ENCODE data around the gene ST3GAL2.
"Not testable (repeated sequence)": the region's sequence is repeated elsewhere in the genome, so short reads cannot be mapped to it uniquely, and the experiment has no call there.

Gene ST3GAL2

DNA sequence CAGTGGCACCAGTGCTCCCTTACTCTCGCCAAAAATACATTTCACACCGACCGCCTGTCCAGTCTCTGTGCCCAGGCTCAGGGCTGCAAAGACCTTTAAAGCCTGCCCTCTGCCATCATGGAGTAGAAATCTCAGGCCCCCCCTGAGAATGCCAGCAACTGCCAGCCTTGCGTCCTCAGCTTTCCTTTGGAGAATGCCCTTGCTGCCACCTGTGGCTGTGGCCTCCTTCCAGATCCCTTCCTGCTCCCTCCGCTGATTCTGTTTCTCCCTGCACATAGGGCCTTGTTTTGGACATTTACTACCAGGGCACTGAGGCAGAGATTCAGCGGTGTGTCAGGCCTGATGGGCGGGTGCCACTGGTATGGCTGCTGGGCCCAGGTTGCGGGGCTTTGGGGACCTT is 28.7 kb upstream of the ST3GAL2 start:
- no peak for DNase-seq (ENCODE audit: low read depth in 2 of 2)

DNA sequence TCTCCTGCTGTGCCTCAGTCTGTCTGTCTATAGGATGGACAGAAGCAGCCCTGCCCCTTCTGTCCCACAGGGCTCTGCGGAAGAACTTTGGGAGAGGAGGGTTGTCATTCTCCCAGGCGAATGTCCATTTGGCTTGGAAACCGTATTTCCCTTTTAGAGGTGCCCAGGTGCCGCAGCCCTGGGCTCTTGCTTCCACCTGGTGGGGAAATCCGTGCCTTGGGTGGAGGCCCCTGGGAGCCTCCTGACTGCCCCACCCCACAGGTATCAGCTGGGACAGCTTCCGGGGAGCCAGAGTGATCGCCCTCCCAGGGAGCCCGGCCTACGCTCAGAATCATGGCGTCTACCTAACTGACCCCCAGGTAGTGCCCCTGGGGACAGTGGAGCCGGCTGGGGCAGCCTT is 28.2 kb upstream of the ST3GAL2 start:
- DNase-seq (ENCODE audit: low read depth in 2 of 2) = no peak

GRCh38 chr16:70466805-70467076 is 27.8 kb upstream of the ST3GAL2 start:
- DNase-seq (ENCODE audit: low read depth in 2 of 2) = no peak

- DNase-seq (ENCODE audit: low read depth in 2 of 2) = no peak
These were observed 27.3 kb upstream of the ST3GAL2 start for GRCh38 chr16:70465999-70466804.

DNA sequence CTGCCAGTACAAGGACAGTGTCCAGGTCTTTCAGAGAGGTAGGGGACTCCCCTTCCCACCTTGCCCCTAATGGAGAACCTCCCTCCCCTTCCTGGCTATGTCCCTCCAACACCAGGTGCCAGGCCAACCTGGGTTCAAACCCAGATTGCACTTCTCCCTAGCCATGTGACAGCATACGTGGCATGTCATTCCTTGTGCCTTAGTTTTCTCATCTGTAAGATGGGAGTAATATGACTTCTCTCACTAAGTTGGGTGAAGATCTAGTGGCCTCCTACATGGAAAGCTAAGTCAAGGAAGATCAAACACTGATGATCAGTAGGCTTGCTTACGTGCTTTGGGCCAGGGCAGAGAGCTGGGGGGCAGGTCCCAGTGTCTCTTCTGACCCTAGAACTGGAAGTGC is 24.3 kb upstream of the ST3GAL2 start:
- no peak for DNase-seq (ENCODE audit: low read depth in 2 of 2)

- no peak for DNase-seq (ENCODE audit: low read depth in 2 of 2)
These were observed 21.9 kb upstream of the ST3GAL2 start for GRCh38 chr16:70460737-70461261.

- no peak for DNase-seq (ENCODE audit: low read depth in 2 of 2)
These were observed 18.7 kb upstream of the ST3GAL2 start for GRCh38 chr16:70457446-70458166.

DNA sequence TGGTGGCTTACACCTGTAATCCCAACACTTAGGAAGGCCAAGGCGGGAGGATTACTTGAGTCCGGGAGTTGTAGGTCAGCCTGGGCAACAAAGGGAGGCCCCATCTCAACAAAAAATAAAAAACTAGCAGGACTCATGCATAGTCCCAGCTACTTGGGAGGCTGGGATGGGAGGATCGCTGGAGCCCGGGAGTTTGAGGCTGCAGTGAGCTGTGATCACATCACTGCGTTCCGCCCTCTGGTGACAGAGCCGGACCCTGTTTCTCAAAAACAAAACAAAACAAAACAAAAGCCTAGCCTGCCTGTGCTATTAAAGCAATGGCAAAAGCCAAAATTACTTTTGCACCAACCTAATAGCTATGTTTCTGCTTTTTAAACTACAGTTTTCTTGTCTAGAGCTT is 17.0 kb upstream of the ST3GAL2 start:
- DNase-seq (ENCODE audit: low read depth in 2 of 2) = no peak

- peak; percentile 32 to 39 for DNase-seq (ENCODE audit: low read depth in 2 of 2)
These were observed 15.5 kb upstream of the ST3GAL2 start, which contains the start of gene FCSK for GRCh38 chr16:70454222-70455034. FCSK (plus strand) TSS chr16:70454595; CDS start chr16:70463191, 8,596 bp downstream.

- DNase-seq (ENCODE audit: low read depth in 2 of 2) = no peak
These were observed 15.0 kb upstream of the ST3GAL2 start for GRCh38 chr16:70453892-70454221.

GRCh38 chr16:70453117-70453891 is 14.4 kb upstream of the ST3GAL2 start:
- no peak for DNase-seq (ENCODE audit: low read depth in 2 of 2)

- not testable (repeated sequence) for DNase-seq (ENCODE audit: low read depth in 2 of 2)
These were observed 12.1 kb upstream of the ST3GAL2 start for GRCh38 chr16:70451004-70451340.

DNA sequence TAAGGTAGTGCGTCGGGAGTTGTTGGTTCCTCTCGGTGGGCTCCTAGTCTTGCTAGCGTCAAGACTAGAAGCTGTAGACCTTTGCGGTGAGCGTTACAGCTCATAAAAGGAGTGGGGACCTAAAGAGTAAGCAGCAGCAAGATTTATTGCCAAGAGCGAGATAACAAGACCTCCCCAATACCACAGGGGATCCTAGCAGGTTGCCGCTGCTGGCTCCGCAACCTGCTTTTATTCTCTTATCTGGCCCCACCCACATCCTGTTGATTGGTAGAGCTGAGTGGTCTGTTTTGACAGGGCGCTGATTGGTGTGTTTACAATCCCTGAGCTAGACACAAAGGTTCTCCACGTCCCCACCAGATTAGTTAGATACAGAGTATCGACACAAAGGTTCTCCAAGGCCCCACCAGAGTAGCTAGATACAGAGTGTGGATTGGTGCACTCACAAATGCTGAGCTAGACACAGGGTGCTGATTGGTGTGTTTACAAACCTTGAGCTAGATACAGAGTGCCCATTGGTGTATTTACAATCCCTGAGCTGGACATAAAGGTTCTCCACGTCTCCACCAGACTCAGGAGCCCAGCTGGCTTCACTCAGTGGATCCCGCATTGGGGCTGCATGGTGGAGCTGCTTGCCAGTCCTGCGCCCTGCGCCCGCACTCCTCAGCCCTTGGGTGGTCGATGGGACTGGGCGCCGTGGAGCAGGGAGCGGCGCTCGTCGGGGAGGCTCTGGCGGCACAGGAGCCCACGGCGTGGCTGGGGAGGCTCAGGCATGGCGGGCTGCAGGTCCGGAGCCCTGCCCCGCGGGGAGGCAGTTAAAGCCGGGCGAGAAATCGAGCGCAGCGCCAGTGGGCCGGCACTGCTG is 11.5 kb upstream of the ST3GAL2 start:
- DNase-seq (ENCODE audit: low read depth in 2 of 2) = not testable (repeated sequence)

- no peak for DNase-seq (ENCODE audit: low read depth in 2 of 2)
These were observed 9.2 kb upstream of the ST3GAL2 start for GRCh38 chr16:70448075-70448474.

GRCh38 chr16:70444249-70445063 is 5.6 kb upstream of the ST3GAL2 start:
- no peak for DNase-seq (ENCODE audit: low read depth in 2 of 2)

DNA sequence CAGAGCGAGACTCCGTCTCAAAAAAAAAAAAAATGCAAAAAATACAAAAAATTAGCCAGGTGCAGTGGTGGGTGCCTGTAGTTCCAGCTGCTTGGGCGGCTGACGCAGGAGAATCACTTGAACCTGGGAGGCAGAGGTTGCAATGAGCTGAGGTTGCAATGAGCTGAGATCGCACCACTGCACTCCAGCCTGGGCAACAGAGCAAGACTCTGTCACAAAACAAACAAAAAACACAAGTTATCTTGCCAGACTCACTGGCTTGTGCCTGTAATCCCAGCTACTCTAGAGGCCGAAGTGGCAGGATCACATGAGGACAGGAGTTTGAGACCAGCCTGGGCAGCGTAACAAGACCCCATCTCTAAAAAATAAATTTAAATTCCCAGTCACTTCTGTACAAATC is 3.4 kb upstream of the ST3GAL2 start:
- DNase-seq (ENCODE audit: low read depth in 2 of 2) = no peak

- DNase-seq (ENCODE audit: low read depth in 2 of 2) = no peak
These were observed 2.6 kb upstream of the ST3GAL2 start for GRCh38 chr16:70441406-70441990.

- no peak for DNase-seq (ENCODE audit: low read depth in 2 of 2)
These were observed 1.3 kb upstream of the ST3GAL2 start for GRCh38 chr16:70440009-70440692.

DNA sequence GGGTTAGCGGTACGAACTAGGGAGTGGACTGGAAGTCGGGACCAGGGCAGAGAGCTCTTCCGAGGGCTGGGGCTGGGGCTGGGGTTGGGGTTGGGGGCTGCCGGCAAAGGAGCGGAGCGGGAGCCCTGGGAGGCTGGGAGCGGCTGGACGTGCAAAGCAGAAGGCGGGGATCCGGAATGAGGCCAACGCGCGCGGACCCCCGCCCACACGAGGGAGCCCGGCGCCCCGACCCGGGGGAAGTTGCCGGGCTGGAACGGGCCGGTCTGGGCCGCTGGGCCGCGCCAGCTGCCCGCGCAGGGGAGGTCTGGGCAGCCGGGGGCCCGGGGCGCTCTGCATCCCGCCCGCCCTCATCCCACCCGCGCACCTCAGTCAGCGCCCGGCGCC is 323 bp downstream of the ST3GAL2 start:
- no peak for DNase-seq (ENCODE audit: low read depth in 2 of 2)

All from stimulated activated CD8-positive, alpha-beta memory T cell treated with anti-CD3 and anti-CD28 coated beads, Interleukin-7, amount 100 ng/mL, for 1 hour (primary cell).